ENCODE results near the gene GRK5.

The GRK5 gene

GRCh38 chr10:119351189-119351588 is 143.8 kb downstream of the GRK5 start:
- no peaks in the 10 kb centered on the region for H3F3A ChIP-seq (ENCODE audit: control insufficient read depth, insufficient read depth)
- no peak overlapping the region for H3K4me2 ChIP-seq (ENCODE audit: low read length)
- H3K4me3 ChIP-seq (ENCODE audit: low read length): no peak overlapping the region
- TF ChIP-seq CTCF (IDR thresholded peaks at IDR 0.05; ENCODE audit: low read depth, low read length, poor library complexity, severe bottlenecking) (no peak), EZH2phosphoT487 (IDR thresholded peaks at IDR 0.05; ENCODE audit: borderline replicate concordance, low read length) (no peak)
- H3K9me3 ChIP-seq (ENCODE audit: control insufficient read depth, insufficient read depth, low read length): peaks cover 26% of the 10 kb centered on the region
- H3K36me3 ChIP-seq (ENCODE audit: control insufficient read depth, low read length): no peaks in the 10 kb centered on the region
- H3K9me2 ChIP-seq (replicated peaks; ENCODE audit: control insufficient read depth, low read length): no peaks in the 10 kb centered on the region
- H3K27me3 ChIP-seq (ENCODE audit: control insufficient read depth, low read length): no peaks in the 10 kb centered on the region
- no peaks in the 10 kb centered on the region for H4K20me1 ChIP-seq (ENCODE audit: control insufficient read depth, insufficient read depth, low read depth, low read length)
- no peaks in the 10 kb centered on the region for H3K79me2 ChIP-seq (ENCODE audit: control insufficient read depth, low read length)
- H3K27ac ChIP-seq (ENCODE audit: low read depth, low read length): no peak overlapping the region
- peaks cover 3% of the 10 kb centered on the region; the same call in 1 of the 2 replicates for H3K4me1 ChIP-seq (ENCODE audit: control insufficient read depth, low read length)

GRCh38 chr10:119352042-119352441 is 144.7 kb downstream of the GRK5 start:
- peaks cover 3% of the 10 kb centered on the region; the same call in 1 of the 2 replicates for H3K4me1 ChIP-seq (ENCODE audit: control insufficient read depth, low read length)
- H3K4me3 ChIP-seq (ENCODE audit: low read length): no peak overlapping the region
- no peaks in the 10 kb centered on the region for H3K36me3 ChIP-seq (ENCODE audit: control insufficient read depth, low read length)
- H3K27ac ChIP-seq (ENCODE audit: low read depth, low read length): no peak overlapping the region
- H3K27me3 ChIP-seq (ENCODE audit: control insufficient read depth, low read length): no peaks in the 10 kb centered on the region
- H3K79me2 ChIP-seq (ENCODE audit: control insufficient read depth, low read length): no peaks in the 10 kb centered on the region
- no peaks in the 10 kb centered on the region for H3K9me2 ChIP-seq (replicated peaks; ENCODE audit: control insufficient read depth, low read length)
- H3K9me3 ChIP-seq (ENCODE audit: control insufficient read depth, insufficient read depth, low read length): peaks cover 34% of the 10 kb centered on the region
- TF ChIP-seq CTCF (IDR thresholded peaks at IDR 0.05; ENCODE audit: low read depth, low read length, poor library complexity, severe bottlenecking) (peak; percentile 56), EZH2phosphoT487 (IDR thresholded peaks at IDR 0.05; ENCODE audit: borderline replicate concordance, low read length) (no peak)
- H3F3A ChIP-seq (ENCODE audit: control insufficient read depth, insufficient read depth): no peaks in the 10 kb centered on the region
- no peak overlapping the region for H3K4me2 ChIP-seq (ENCODE audit: low read length)
- no peaks in the 10 kb centered on the region for H4K20me1 ChIP-seq (ENCODE audit: control insufficient read depth, insufficient read depth, low read depth, low read length)

- Histone ChIP-seq H3K27ac (ENCODE audit: low read depth, low read length) (no peak overlapping the region), H3K4me1 (ENCODE audit: control insufficient read depth, low read length) (peaks cover 3% of the 10 kb centered on the region; the same call in 1 of the 2 replicates), H3F3A (ENCODE audit: control insufficient read depth, insufficient read depth) (no peaks in the 10 kb centered on the region), H3K79me2 (ENCODE audit: control insufficient read depth, low read length) (no peaks in the 10 kb centered on the region), H3K4me2 (ENCODE audit: low read length) (no peak overlapping the region), H3K36me3 (ENCODE audit: control insufficient read depth, low read length) (no peaks in the 10 kb centered on the region), H3K27me3 (ENCODE audit: control insufficient read depth, low read length) (no peaks in the 10 kb centered on the region), H3K9me2 (replicated peaks; ENCODE audit: control insufficient read depth, low read length) (no peaks in the 10 kb centered on the region), H3K9me3 (ENCODE audit: control insufficient read depth, insufficient read depth, low read length) (peaks cover 42% of the 10 kb centered on the region), H4K20me1 (ENCODE audit: control insufficient read depth, insufficient read depth, low read depth, low read length) (no peaks in the 10 kb centered on the region), H3K4me3 (ENCODE audit: low read length) (no peak overlapping the region)
- TF ChIP-seq EZH2phosphoT487 (IDR thresholded peaks at IDR 0.05; ENCODE audit: borderline replicate concordance, low read length) (no peak), CTCF (IDR thresholded peaks at IDR 0.05; ENCODE audit: low read depth, low read length, poor library complexity, severe bottlenecking) (no peak)
Observed at GRCh38 chr10:119352807-119353206, 145.4 kb downstream of the GRK5 start.
